Vagina (tissue), 2 donors: ENCODE data around the gene EIF5B. TPM values are rescaled to one million over a fixed set of nuclear protein-coding genes. Genes with fewer than 3 reads are reported as not detected.
"Not testable (repeated sequence)": the region's sequence is repeated elsewhere in the genome, so short reads cannot be mapped to it uniquely, and the experiment has no call there.

Experiments
- DNase-seq, 2 donors: peaks; one replicate each; pipeline ENCODE4 v3.0.0-alpha.2; 2017; ENCODE audit errors: extremely low spot score in 2 of 2
- H3K27ac ChIP-seq: fragments of 200-600 bp; sonication (generic); one replicate; pipeline ENCODE4 v1.5.1; 2019
- H3K27me3 ChIP-seq: fragments of 200-600 bp; sonication (generic); one replicate; pipeline ENCODE4 v1.5.1; 2019
- H3K36me3 ChIP-seq, 2 donors: fragments of 200-600 bp; sonication (generic); one replicate each; pipeline ENCODE4 v1.5.1; 2017 to 2019
- H3K4me1 ChIP-seq: fragments of 200-600 bp; sonication (generic); one replicate; pipeline ENCODE4 v1.5.1; 2019
- H3K4me3 ChIP-seq, 2 donors: fragments of 200-600 bp; sonication (generic); 1 replicate in 1 of 2; 2 replicates in 1 of 2; pipeline ENCODE4 v1.5.1; 2016 to 2019
- H3K9me3 ChIP-seq: fragments of 200-600 bp; sonication (generic); one replicate; pipeline ENCODE4 v1.5.1; 2019
- POLR2A ChIP-seq, 2 donors: fragments of 450-650 bp; IDR thresholded peaks; one replicate each; pipeline ENCODE4 v1.6.1; 2017; ENCODE audit warnings: antibody characterized with exemption in 2 of 2, mild to moderate bottlenecking in 2 of 2, moderate library complexity in 2 of 2
- POLR2AphosphoS5 ChIP-seq, 2 donors: sonication (generic); formaldehyde crosslinking; IDR thresholded peaks; one replicate each; pipeline ENCODE4 v1.9.0; 2017; ENCODE audit warnings: antibody characterized with exemption in 2 of 2, mild to moderate bottlenecking in 2 of 2, low read depth in 1 of 2; ENCODE audit not compliant: insufficient read depth in 1 of 2
- intact Hi-C: fragments of 100-400 bp; cut with DNase I; formaldehyde crosslinking; loops from one replicate; pipeline ENCODE4 v1.15.1; 2023
- total RNA-seq: library from RNA; depleted of rRNA; stranded (reverse); fragments of >200 nt; gene quantifications from one replicate; pipeline ENCODE4 v1.2.3, GENCODE V29; 2016
- TF ChIP-seq, protein P1 (sequence below), 3 experiments: fragments of 450-650 bp in 2 of 3; fragments of 200-600 bp in 1 of 3; sonication (generic) in 1 of 3; IDR thresholded peaks; one replicate each; pipeline ENCODE4 v1.5.1; 2017 to 2019; ENCODE audit warnings: antibody characterized with exemption in 3 of 3, mild to moderate bottlenecking in 2 of 3, moderate library complexity in 2 of 3

The EIF5B gene
- total RNA-seq, 1 donor from 2014 or later, result 31.2 TPM

- no peaks in the 10 kb centered on the region for H3K9me3 ChIP-seq
- no peaks in the 10 kb centered on the region for H3K27me3 ChIP-seq
- DNase-seq, result no peak
- peaks cover 0 to 63% of the 10 kb centered on the region in 2 donors for H3K36me3 ChIP-seq
- no peak overlapping the region for H3K4me3 ChIP-seq
- TF ChIP-seq, protein P1, sequence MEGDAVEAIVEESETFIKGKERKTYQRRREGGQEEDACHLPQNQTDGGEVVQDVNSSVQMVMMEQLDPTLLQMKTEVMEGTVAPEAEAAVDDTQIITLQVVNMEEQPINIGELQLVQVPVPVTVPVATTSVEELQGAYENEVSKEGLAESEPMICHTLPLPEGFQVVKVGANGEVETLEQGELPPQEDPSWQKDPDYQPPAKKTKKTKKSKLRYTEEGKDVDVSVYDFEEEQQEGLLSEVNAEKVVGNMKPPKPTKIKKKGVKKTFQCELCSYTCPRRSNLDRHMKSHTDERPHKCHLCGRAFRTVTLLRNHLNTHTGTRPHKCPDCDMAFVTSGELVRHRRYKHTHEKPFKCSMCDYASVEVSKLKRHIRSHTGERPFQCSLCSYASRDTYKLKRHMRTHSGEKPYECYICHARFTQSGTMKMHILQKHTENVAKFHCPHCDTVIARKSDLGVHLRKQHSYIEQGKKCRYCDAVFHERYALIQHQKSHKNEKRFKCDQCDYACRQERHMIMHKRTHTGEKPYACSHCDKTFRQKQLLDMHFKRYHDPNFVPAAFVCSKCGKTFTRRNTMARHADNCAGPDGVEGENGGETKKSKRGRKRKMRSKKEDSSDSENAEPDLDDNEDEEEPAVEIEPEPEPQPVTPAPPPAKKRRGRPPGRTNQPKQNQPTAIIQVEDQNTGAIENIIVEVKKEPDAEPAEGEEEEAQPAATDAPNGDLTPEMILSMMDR (IDR thresholded peaks at IDR 0.05), result no peak
- TF ChIP-seq POLR2A (IDR thresholded peaks at IDR 0.05) (no peak), POLR2AphosphoS5 (IDR thresholded peaks at IDR 0.05; ENCODE audit: insufficient read depth in 1 of 2, low read depth in 1 of 2) (no peak)
- no peak overlapping the region for H3K27ac ChIP-seq
- intact Hi-C loops, result no loop called here
- H3K4me1 ChIP-seq, result no peaks in the 10 kb centered on the region
Observed at GRCh38 chr2:99365661-99366060, 28.5 kb downstream of the EIF5B start.

- H3K27me3 ChIP-seq, DNase-seq, H3K4me3 ChIP-seq, H3K27ac ChIP-seq, H3K9me3 ChIP-seq, intact Hi-C loops, H3K4me1 ChIP-seq: not testable (repeated sequence)
- peaks cover 0 to 69% of the 10 kb centered on the region in 2 donors for H3K36me3 ChIP-seq
Observed at GRCh38 chr2:99368854-99369253, 31.7 kb downstream of the EIF5B start.

GRCh38 chr2:99373144-99373543, 36.0 kb downstream of the EIF5B start:
- H3K36me3 ChIP-seq, result peaks cover 0 to 51% of the 10 kb centered on the region in 2 donors
- TF ChIP-seq POLR2AphosphoS5 (IDR thresholded peaks at IDR 0.05; ENCODE audit: insufficient read depth in 1 of 2, low read depth in 1 of 2) (no peak), POLR2A (IDR thresholded peaks at IDR 0.05) (no peak)
- TF ChIP-seq, protein P1 (IDR thresholded peaks at IDR 0.05), result no peak

DNA sequence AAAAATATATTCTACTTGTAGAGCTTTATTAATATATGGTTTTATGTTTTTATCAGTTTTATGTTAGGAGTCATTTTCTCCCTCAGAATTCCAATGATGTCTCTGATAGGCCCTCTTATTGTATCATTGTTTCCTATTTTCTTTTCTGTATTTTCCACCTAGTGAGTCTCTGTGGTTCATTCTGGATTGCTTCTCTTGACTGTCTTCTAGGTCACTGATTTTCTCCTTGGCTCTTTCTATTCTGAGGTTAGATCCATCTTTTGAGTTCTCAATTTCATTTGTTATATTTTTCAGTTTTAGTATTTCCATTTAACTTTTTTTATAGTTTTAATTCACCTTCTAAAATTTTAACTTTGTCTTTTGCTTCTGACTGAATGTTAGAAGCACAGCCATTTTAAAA, 37.6 kb downstream of the EIF5B start:
- Histone ChIP-seq H3K4me3 (no peak overlapping the region), H3K36me3 (peaks cover 0 to 45% of the 10 kb centered on the region in 2 donors), H3K4me1 (no peaks in the 10 kb centered on the region), H3K9me3 (no peaks in the 10 kb centered on the region), H3K27me3 (no peaks in the 10 kb centered on the region), H3K27ac (no peak overlapping the region)
- intact Hi-C loops, result no loop called here
- TF ChIP-seq POLR2A (IDR thresholded peaks at IDR 0.05) (no peak), POLR2AphosphoS5 (IDR thresholded peaks at IDR 0.05; ENCODE audit: insufficient read depth in 1 of 2, low read depth in 1 of 2) (no peak)
- TF ChIP-seq, protein P1 (IDR thresholded peaks at IDR 0.05), result no peak
- DNase-seq, result no peak

More at GRCh38 chr2:99373144-99373543, 36.0 kb downstream of the EIF5B start:
- no peaks in the 10 kb centered on the region for H3K4me1 ChIP-seq
- H3K27me3 ChIP-seq, result no peaks in the 10 kb centered on the region
- H3K9me3 ChIP-seq, result no peaks in the 10 kb centered on the region
- no peak overlapping the region for H3K27ac ChIP-seq
- DNase-seq, result no peak
- intact Hi-C loops, result no loop called here
- no peak overlapping the region for H3K4me3 ChIP-seq

DNA sequence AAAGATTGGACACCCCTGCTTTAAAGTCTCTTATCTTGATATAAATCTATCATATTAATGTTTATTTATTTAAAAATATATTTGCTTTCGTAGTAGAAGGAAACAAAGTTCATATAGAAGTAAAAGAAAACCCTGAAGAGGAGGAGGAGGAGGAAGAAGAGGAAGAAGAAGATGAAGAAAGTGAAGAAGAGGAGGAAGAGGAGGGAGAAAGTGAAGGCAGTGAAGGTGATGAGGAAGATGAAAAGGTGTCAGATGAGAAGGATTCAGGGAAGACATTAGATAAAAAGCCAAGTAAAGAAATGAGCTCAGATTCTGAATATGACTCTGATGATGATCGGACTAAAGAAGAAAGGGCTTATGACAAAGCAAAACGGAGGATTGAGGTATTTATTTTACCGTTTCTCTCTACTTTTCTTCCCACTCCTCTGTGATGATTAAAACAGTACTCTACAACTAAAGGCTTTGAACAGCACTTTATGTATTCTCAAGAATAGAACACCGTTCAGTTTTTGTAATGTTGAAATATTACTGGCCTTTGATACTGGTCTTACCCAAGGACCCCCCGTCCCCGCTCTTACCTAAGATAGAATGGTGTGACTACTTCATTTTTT, 39.2 kb downstream of the EIF5B start:
- H3K4me3 ChIP-seq, result no peak overlapping the region
- H3K27me3 ChIP-seq, result no peaks in the 10 kb centered on the region
- H3K27ac ChIP-seq, result no peak overlapping the region
- H3K36me3 ChIP-seq, result peaks cover 0 to 50% of the 10 kb centered on the region in 2 donors
- no peak for DNase-seq
- H3K4me1 ChIP-seq, result no peaks in the 10 kb centered on the region
- TF ChIP-seq POLR2A (IDR thresholded peaks at IDR 0.05), result no peak
- no peak for TF ChIP-seq POLR2AphosphoS5 (IDR thresholded peaks at IDR 0.05; ENCODE audit: insufficient read depth in 1 of 2, low read depth in 1 of 2)
- TF ChIP-seq, protein P1 (IDR thresholded peaks at IDR 0.05), result no peak
- no peaks in the 10 kb centered on the region for H3K9me3 ChIP-seq
- intact Hi-C loops, result no loop called here
